Astrocyte (in vitro differentiated cells and primary cell): ENCODE results near the gene SH3GL3. TPM values are rescaled to one million over a fixed set of nuclear protein-coding genes. Genes with fewer than 3 reads are reported as not detected.

Source experiments
- DNase-seq: peaks from one replicate; pipeline ENCODE4 v3.0.0-alpha.2; 2010; ENCODE audit warnings: low read depth
- FAIRE-seq: peaks from 2 replicates; lab custom pipeline; 2011; peaks lifted over from hg19 to GRCh38; lab: Jason Lieb, UNC
- H2AFZ ChIP-seq: 2 replicates; pipeline ENCODE4 v1.6.0; 2012; ENCODE audit warnings: low read depth, low read length, inconsistent platforms
- H3K27ac ChIP-seq: 2 replicates; pipeline ENCODE4 v1.5.1; 2011; ENCODE audit warnings: low read depth, low read length, inconsistent platforms
- H3K27me3 ChIP-seq: 2 replicates; pipeline ENCODE4 v1.6.0; 2011; ENCODE audit warnings: low read length, inconsistent platforms; ENCODE audit not compliant: insufficient read depth
- H3K36me3 ChIP-seq: 2 replicates; pipeline ENCODE4 v1.5.1; 2011; ENCODE audit warnings: low read length, inconsistent platforms; ENCODE audit not compliant: insufficient read depth
- H3K4me1 ChIP-seq: 2 replicates; pipeline ENCODE4 v1.5.1; 2011; ENCODE audit warnings: low read length, inconsistent platforms; ENCODE audit not compliant: insufficient read depth
- H3K4me2 ChIP-seq: 2 replicates; pipeline ENCODE4 v1.6.0; 2012; ENCODE audit warnings: low read length, inconsistent platforms
- H3K4me3 ChIP-seq: 2 replicates; pipeline ENCODE4 v1.5.1; 2011; ENCODE audit warnings: low read depth, mild to moderate bottlenecking, low read length, inconsistent platforms; ENCODE audit not compliant: insufficient read depth
- H3K79me2 ChIP-seq: 2 replicates; pipeline ENCODE4 v1.6.0; 2012; ENCODE audit warnings: mild to moderate bottlenecking, low read length, inconsistent platforms; ENCODE audit not compliant: insufficient read depth
- H3K9ac ChIP-seq: 2 replicates; pipeline ENCODE4 v1.6.0; 2012; ENCODE audit warnings: mild to moderate bottlenecking, low read length, inconsistent platforms
- H3K9me3 ChIP-seq: 2 replicates; pipeline ENCODE4 v1.5.1; 2012; ENCODE audit warnings: low read depth, mild to moderate bottlenecking, low read length, inconsistent platforms; ENCODE audit not compliant: insufficient read depth
- H4K20me1 ChIP-seq: 2 replicates; pipeline ENCODE4 v1.6.0; 2012; ENCODE audit warnings: low read length, inconsistent platforms; ENCODE audit not compliant: insufficient read depth
- H3K27ac Mint-ChIP-seq: one replicate; pipeline ENCODE4 v1.8.0; 2021; ENCODE audit warnings: mild to moderate bottlenecking, mixed read lengths; ENCODE audit not compliant: unreplicated experiment
- H3K27me3 Mint-ChIP-seq: one replicate; pipeline ENCODE4 v1.8.0; 2021; ENCODE audit warnings: low read depth, mixed read lengths; ENCODE audit not compliant: unreplicated experiment
- H3K36me3 Mint-ChIP-seq: one replicate; pipeline ENCODE4 v1.8.0; 2021; ENCODE audit warnings: low read depth, mixed read lengths; ENCODE audit not compliant: unreplicated experiment
- H3K4me1 Mint-ChIP-seq: one replicate; pipeline ENCODE4 v1.8.0; 2021; ENCODE audit warnings: low read depth, mixed read lengths; ENCODE audit not compliant: unreplicated experiment
- H3K4me3 Mint-ChIP-seq: one replicate; pipeline ENCODE4 v1.8.0; 2021; ENCODE audit warnings: mild to moderate bottlenecking, moderate library complexity, mixed read lengths; ENCODE audit not compliant: unreplicated experiment
- H3K9me3 Mint-ChIP-seq: one replicate; pipeline ENCODE4 v1.8.0; 2021; ENCODE audit warnings: mild to moderate bottlenecking, mixed read lengths; ENCODE audit not compliant: unreplicated experiment
- EZH2 ChIP-seq: IDR thresholded peaks from 2 replicates; pipeline ENCODE4 v1.6.1; 2012; ENCODE audit warnings: mild to moderate bottlenecking, low read length, inconsistent platforms; ENCODE audit not compliant: insufficient read depth
- total RNA-seq: library from RNA; stranded (reverse); gene quantifications from 2 replicates; pipeline ENCODE4 v1.2.1, GENCODE V29; 2021
- TF ChIP-seq, protein P1 (sequence below): IDR thresholded peaks from 2 replicates; pipeline ENCODE4 v1.5.1; 2011; ENCODE audit warnings: low read depth, mild to moderate bottlenecking, inconsistent platforms, low read length, moderate library complexity; ENCODE audit not compliant: insufficient read depth

SH3GL3 gene
- total RNA-seq, 1 donor from 2014 or later: 2.7 TPM

- H3K36me3 Mint-ChIP-seq: no peaks in the 10 kb centered on the region
- no peak overlapping the region for H3K27ac ChIP-seq
- H3K79me2 ChIP-seq: no peaks in the 10 kb centered on the region
- peaks cover 3% of the 10 kb centered on the region for H3K27me3 Mint-ChIP-seq
- no peak overlapping the region for H3K9ac ChIP-seq
- H3K27ac Mint-ChIP-seq: no peak overlapping the region
- H4K20me1 ChIP-seq: no peaks in the 10 kb centered on the region
- H3K9me3 Mint-ChIP-seq: no peaks in the 10 kb centered on the region
- H3K4me2 ChIP-seq: no peak overlapping the region
- H3K4me1 Mint-ChIP-seq: no peaks in the 10 kb centered on the region
- H3K9me3 ChIP-seq: no peaks in the 10 kb centered on the region
- H2AFZ ChIP-seq: no peak overlapping the region
- H3K27me3 ChIP-seq: no peaks in the 10 kb centered on the region
- H3K4me3 ChIP-seq: no peak overlapping the region
- no peaks in the 10 kb centered on the region for H3K4me1 ChIP-seq
- H3K36me3 ChIP-seq: no peaks in the 10 kb centered on the region
- H3K4me3 Mint-ChIP-seq: no peak overlapping the region
- DNase-seq (no peak), FAIRE-seq (no peak)
- no peak for TF ChIP-seq EZH2
- TF ChIP-seq, protein P1, sequence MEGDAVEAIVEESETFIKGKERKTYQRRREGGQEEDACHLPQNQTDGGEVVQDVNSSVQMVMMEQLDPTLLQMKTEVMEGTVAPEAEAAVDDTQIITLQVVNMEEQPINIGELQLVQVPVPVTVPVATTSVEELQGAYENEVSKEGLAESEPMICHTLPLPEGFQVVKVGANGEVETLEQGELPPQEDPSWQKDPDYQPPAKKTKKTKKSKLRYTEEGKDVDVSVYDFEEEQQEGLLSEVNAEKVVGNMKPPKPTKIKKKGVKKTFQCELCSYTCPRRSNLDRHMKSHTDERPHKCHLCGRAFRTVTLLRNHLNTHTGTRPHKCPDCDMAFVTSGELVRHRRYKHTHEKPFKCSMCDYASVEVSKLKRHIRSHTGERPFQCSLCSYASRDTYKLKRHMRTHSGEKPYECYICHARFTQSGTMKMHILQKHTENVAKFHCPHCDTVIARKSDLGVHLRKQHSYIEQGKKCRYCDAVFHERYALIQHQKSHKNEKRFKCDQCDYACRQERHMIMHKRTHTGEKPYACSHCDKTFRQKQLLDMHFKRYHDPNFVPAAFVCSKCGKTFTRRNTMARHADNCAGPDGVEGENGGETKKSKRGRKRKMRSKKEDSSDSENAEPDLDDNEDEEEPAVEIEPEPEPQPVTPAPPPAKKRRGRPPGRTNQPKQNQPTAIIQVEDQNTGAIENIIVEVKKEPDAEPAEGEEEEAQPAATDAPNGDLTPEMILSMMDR: no peak
Observed at GRCh38 chr15:83588441-83588840, 141.3 kb downstream of the SH3GL3 start.

GRCh38 chr15:83592370-83593040 lies 145.4 kb downstream of the SH3GL3 start:
- Histone ChIP-seq H3K9me3 (no peaks in the 10 kb centered on the region), H3K36me3 (no peaks in the 10 kb centered on the region), H4K20me1 (no peaks in the 10 kb centered on the region), H3K27me3 (no peaks in the 10 kb centered on the region), H3K4me1 (no peaks in the 10 kb centered on the region), H3K79me2 (no peaks in the 10 kb centered on the region), H2AFZ (no peak overlapping the region), H3K9ac (no peak overlapping the region), H3K4me2 (no peak overlapping the region), H3K4me3 (no peak overlapping the region), H3K27ac (no peak overlapping the region)
- TF ChIP-seq, protein P1: no peak
- TF ChIP-seq EZH2: no peak
- Mint-ChIP-seq H3K27ac (no peak overlapping the region), H3K4me1 (no peaks in the 10 kb centered on the region), H3K9me3 (no peaks in the 10 kb centered on the region), H3K36me3 (no peaks in the 10 kb centered on the region), H3K27me3 (no peaks in the 10 kb centered on the region), H3K4me3 (no peak overlapping the region)
- DNase-seq (no peak), FAIRE-seq (no peak)

DNA sequence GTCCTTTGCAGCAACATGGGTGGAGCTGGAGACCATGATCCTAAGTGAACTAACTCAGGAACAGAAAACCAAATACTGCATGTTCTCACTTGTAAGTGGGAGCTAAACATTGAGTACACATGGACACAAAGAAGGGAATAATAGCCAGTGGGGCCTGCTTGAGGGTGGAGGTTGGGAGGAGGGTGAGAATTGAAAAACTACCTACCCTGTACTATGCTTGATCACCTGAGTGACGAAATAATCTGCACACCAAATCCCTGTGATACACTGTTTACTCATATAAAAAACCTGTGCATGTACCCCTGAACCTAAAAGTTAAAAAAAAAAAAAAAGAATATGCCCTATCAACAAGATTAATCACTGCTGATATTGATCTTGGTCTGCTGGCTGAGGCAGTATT lies 148.1 kb downstream of the SH3GL3 start:
- H3K4me3 ChIP-seq: no peak overlapping the region
- H3K27ac ChIP-seq: no peak overlapping the region
- no peak overlapping the region for H3K9ac ChIP-seq
- DNase-seq (no peak), FAIRE-seq (no peak)
- H3K27me3 Mint-ChIP-seq: no peaks in the 10 kb centered on the region
- H3K9me3 ChIP-seq: no peaks in the 10 kb centered on the region
- H3K27ac Mint-ChIP-seq: no peak overlapping the region
- H2AFZ ChIP-seq: no peak overlapping the region
- H3K27me3 ChIP-seq: no peaks in the 10 kb centered on the region
- TF ChIP-seq EZH2: no peak
- TF ChIP-seq, protein P1: no peak
- H3K79me2 ChIP-seq: no peaks in the 10 kb centered on the region
- no peaks in the 10 kb centered on the region for H4K20me1 ChIP-seq
- peaks cover 8% of the 10 kb centered on the region for H3K9me3 Mint-ChIP-seq
- H3K4me1 Mint-ChIP-seq: no peaks in the 10 kb centered on the region
- H3K4me2 ChIP-seq: no peak overlapping the region
- no peaks in the 10 kb centered on the region for H3K36me3 Mint-ChIP-seq
- no peaks in the 10 kb centered on the region for H3K4me1 ChIP-seq
- no peak overlapping the region for H3K4me3 Mint-ChIP-seq
- H3K36me3 ChIP-seq: no peaks in the 10 kb centered on the region
